Chondrocyte (in vitro differentiated cells): ENCODE measurements around the gene SHOX. TPM values are rescaled to one million over a fixed set of nuclear protein-coding genes. Genes with fewer than 3 reads are reported as not detected.

ENCODE experiments used
- DNase-seq: peaks from one replicate; pipeline ENCODE4 v3.0.0; 2021; ENCODE audit warnings: mixed read lengths, low spot score
- H3K27ac Mint-ChIP-seq: one replicate; pipeline ENCODE4 v1.8.0; 2021; ENCODE audit warnings: mild to moderate bottlenecking, moderate library complexity, mixed read lengths; ENCODE audit not compliant: unreplicated experiment
- H3K27me3 Mint-ChIP-seq: 2 replicates; pipeline ENCODE4 v1.8.0; 2021; ENCODE audit warnings: low read depth, mixed read lengths
- H3K36me3 Mint-ChIP-seq: 2 replicates; pipeline ENCODE4 v1.8.0; 2021; ENCODE audit warnings: low read depth, mixed read lengths
- H3K4me1 Mint-ChIP-seq: 2 replicates; pipeline ENCODE4 v1.8.0; 2021; ENCODE audit warnings: low read depth, mild to moderate bottlenecking, mixed read lengths
- H3K4me3 Mint-ChIP-seq: one replicate; pipeline ENCODE4 v1.8.0; 2021; ENCODE audit warnings: mild to moderate bottlenecking, moderate library complexity, mixed read lengths; ENCODE audit not compliant: unreplicated experiment
- H3K9me3 Mint-ChIP-seq: 2 replicates; pipeline ENCODE4 v1.8.0; 2021; ENCODE audit warnings: low read depth, mixed read lengths
- total RNA-seq: library from RNA; stranded (reverse); gene quantifications from 3 replicates; pipeline ENCODE4 v1.2.1, GENCODE V29; 2021
- TF ChIP-seq, protein P1 (sequence below): fragments of 200-600 bp; sonication (generic); IDR thresholded peaks from 2 replicates; pipeline ENCODE4 v1.5.0; 2021; ENCODE audit warnings: antibody characterized with exemption, mild to moderate bottlenecking, moderate library complexity

Gene SHOX
- total RNA-seq, 1 donor from 2014 or later, result not detected

DNA sequence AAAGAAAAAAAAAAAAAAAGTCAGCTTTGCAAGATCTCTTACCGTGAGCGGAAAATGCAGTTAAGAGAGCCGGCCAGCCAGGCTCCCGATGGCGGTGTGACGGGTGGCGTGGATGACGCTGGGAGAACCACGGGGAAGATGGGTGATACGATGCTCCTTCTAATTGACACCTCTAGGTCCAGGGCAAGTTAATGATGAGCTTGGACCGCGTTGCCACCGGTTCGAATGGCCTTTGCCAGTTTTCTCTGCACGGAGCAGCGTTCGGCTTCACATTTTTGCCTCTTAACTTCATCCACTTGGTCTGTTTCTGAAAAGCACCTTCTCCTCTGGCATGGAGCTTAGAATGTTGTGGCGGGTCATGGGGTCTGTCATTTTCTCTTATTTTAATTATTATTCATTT lies 33.2 kb downstream of the SHOX start:
- TF ChIP-seq, protein P1, sequence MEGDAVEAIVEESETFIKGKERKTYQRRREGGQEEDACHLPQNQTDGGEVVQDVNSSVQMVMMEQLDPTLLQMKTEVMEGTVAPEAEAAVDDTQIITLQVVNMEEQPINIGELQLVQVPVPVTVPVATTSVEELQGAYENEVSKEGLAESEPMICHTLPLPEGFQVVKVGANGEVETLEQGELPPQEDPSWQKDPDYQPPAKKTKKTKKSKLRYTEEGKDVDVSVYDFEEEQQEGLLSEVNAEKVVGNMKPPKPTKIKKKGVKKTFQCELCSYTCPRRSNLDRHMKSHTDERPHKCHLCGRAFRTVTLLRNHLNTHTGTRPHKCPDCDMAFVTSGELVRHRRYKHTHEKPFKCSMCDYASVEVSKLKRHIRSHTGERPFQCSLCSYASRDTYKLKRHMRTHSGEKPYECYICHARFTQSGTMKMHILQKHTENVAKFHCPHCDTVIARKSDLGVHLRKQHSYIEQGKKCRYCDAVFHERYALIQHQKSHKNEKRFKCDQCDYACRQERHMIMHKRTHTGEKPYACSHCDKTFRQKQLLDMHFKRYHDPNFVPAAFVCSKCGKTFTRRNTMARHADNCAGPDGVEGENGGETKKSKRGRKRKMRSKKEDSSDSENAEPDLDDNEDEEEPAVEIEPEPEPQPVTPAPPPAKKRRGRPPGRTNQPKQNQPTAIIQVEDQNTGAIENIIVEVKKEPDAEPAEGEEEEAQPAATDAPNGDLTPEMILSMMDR, result no peak
- peaks cover 6% of the 10 kb centered on the region for H3K4me1 Mint-ChIP-seq
- DNase-seq, result no peak
- H3K4me3 Mint-ChIP-seq, result no peak overlapping the region
- H3K9me3 Mint-ChIP-seq, result peaks cover 7% of the 10 kb centered on the region
- H3K27ac Mint-ChIP-seq, result no peak overlapping the region
- H3K27me3 Mint-ChIP-seq, result peaks cover 2% of the 10 kb centered on the region
- no peaks in the 10 kb centered on the region for H3K36me3 Mint-ChIP-seq

DNA sequence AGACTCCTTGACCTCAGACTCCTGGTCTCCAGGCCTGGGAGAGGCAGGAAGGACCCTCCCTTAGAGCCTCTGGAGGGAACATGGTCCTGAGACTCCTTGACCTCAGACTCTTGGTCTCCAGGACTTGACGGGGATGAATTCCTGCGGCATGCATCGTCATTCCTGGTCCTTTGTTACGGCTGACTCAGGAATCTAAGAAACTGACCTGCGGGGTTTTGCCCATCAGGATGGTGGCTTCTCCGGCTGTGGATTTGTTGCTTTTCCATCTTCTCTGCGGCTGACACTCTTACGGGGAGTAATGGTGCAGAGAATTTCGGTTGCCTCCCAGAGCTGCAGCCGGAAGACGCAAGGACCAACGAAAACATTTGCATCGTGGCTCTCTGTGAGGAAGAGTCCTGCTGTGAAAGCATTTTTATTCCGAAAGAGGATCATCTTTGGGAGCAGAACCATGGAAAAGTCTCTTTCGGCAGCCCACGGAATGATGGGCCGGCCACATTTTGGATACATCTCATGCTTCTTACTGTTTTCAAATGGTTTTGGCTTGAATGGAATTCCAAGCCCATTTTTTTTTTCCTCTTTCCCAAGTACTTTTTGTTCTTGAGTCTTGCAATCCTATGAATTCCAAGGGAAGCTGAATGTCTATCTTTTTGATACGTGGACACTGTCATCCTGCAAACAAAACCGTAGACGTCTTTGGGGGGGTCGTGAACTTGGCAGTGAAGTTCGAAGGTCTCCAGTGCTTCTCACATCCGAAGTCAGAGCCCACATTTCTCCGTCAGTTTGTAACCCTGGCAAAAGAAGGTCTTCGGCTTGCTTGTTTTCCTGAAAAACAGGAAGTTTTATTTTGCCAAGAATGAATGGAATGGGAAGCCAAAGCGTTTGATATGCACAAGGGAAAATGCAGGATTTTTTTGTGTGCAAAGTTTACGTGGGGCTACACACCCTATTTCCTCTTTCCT lies 36.5 kb downstream of the SHOX start:
- Mint-ChIP-seq H3K4me1 (peaks cover 6% of the 10 kb centered on the region), H3K27ac (no peak overlapping the region), H3K4me3 (no peak overlapping the region), H3K36me3 (no peaks in the 10 kb centered on the region), H3K9me3 (peaks cover 7% of the 10 kb centered on the region), H3K27me3 (no peaks in the 10 kb centered on the region)
- DNase-seq, result no peak
- TF ChIP-seq, protein P1, result no peak

DNA sequence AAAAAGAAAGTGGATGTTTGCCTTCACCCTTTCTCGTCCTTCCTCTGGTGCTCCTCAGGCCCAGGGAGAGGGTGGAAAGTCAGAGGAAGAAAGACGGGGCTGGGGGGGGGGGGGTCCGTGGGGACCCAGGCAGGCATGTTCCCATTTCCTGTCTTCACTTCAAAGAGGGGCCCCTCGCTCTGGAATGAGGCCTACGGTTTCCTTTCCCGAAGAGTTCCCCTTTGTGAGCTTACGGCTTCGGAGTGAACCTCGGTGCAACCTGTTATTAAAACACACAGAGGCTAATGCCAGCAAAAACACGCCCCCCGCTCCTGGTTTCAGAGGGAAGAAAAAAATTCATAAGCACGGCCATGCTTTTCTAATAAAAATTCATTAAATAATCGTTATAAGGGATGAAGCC lies 40.1 kb downstream of the SHOX start:
- Mint-ChIP-seq H3K36me3 (no peaks in the 10 kb centered on the region), H3K27ac (no peak overlapping the region), H3K4me3 (no peak overlapping the region), H3K4me1 (peaks cover 6% of the 10 kb centered on the region), H3K9me3 (peaks cover 9% of the 10 kb centered on the region), H3K27me3 (no peaks in the 10 kb centered on the region)
- DNase-seq, result no peak
- TF ChIP-seq, protein P1, result no peak

DNA sequence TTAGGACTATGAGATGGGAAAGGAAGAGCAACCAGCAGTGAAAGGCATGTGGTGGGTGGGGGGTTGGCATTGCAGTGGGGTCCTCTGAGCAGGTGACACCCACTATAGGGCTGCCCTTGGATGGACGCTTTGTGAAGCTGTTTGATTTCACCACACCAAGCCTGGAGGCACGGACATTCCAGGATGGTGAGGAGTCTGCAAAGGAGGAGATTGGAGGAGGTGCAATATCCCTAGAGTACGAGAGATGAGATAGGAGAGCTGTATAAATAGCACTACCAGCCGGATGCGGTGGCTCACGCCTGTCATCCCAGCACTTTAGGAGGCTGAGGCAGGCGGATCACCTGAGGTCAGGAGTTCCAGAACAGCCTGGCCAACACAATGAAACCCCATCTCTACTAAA lies 42.3 kb downstream of the SHOX start:
- TF ChIP-seq, protein P1, result no peak
- peaks cover 6% of the 10 kb centered on the region for H3K27me3 Mint-ChIP-seq
- H3K9me3 Mint-ChIP-seq, result peaks cover 4% of the 10 kb centered on the region
- no peak overlapping the region for H3K4me3 Mint-ChIP-seq
- no peaks in the 10 kb centered on the region for H3K4me1 Mint-ChIP-seq
- no peak overlapping the region for H3K27ac Mint-ChIP-seq
- no peaks in the 10 kb centered on the region for H3K36me3 Mint-ChIP-seq
- DNase-seq, result no peak

DNA sequence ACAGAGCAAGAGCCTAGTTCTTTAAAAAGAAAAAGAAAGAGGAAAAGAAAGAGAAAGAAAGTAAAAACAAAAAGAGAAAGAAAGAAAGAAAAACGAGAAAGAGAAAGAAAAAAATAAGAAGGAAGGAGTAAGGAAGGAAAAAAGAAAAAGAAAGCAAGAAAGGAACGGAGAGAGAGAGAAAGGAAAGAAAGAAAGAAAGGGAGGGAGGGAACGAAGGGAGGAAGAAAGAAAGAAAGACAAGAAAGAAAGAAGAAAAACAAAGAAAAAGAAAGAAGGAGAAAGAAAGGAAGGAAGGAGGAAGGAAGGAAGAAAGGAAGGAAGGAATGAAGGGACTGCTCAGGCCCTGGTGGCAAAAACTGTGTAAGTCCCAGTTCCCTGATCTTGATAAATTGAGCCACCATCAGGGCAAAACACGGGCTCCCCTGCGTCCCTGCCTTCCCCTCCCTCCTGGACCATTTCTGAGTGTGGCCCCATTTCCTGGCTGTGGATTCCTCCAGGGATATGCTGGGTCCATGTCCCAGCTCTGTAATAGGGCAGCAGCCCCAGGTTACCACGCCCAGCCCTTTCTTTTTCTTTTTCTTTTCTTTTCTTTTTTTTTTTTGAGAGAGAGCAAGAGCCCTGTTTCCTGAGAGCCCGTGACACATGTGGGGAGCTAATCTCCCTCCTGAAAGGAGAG lies 44.8 kb downstream of the SHOX start:
- TF ChIP-seq, protein P1, result no peak
- Mint-ChIP-seq H3K4me3 (no peak overlapping the region), H3K4me1 (no peaks in the 10 kb centered on the region), H3K27ac (no peak overlapping the region), H3K36me3 (no peaks in the 10 kb centered on the region), H3K9me3 (peaks cover 4% of the 10 kb centered on the region), H3K27me3 (peaks cover 13% of the 10 kb centered on the region)
- no peak for DNase-seq
